NT2/D1 (cell line): ENCODE data around the gene PRTG.

ENCODE experiments used
- SUZ12 ChIP-seq: IDR thresholded peaks from 2 replicates; pipeline ENCODE4 v1.6.1; 2011; ENCODE audit not compliant: insufficient read length, insufficient read depth; ENCODE audit errors: extremely low read depth
- YY1 ChIP-seq: IDR thresholded peaks from 2 replicates; pipeline ENCODE4 v1.6.1; 2011; ENCODE audit not compliant: insufficient read length, insufficient read depth
- ZNF274 ChIP-seq: IDR thresholded peaks from 2 replicates; pipeline ENCODE4 v1.6.1; 2011; ENCODE audit warnings: mild to moderate bottlenecking, low read depth, low read length

- TF ChIP-seq SUZ12 (no peak), ZNF274 (no peak), YY1 (no peak)
Measured at GRCh38 chr15:55615445-55615844, 127.5 kb downstream of the PRTG start.
